ENCODE data around the gene DPP10.
"Not testable (repeated sequence)": the region's sequence is repeated elsewhere in the genome, so short reads cannot be mapped to it uniquely, and the experiment has no call there.

DPP10 gene

GRCh38 chr2:115414466-115414865 is 972.0 kb downstream of the DPP10 start:
- DNase-seq (ENCODE audit: low spot score) = no peak

GRCh38 chr2:115422004-115422634 is 979.7 kb downstream of the DPP10 start:
- DNase-seq (ENCODE audit: low spot score) = no peak

DNA sequence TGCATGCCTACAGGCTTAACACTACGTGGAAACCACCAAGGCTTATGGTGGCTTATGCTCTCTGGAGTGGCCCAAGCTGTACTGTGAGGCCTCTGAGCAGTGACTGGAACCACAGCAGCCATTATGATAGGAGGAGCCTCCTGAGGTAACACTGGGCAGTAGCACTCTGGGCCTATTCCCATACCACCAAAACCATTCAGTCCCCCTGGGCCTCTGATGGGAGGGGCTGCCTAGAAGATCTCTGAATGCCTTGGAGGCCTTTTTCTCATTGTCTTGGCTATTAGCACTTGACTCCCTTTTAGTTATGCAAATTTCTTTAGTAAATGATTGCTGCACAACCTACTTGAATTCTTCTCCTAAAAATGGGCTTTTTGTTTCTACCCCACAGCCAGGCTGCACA is 985.0 kb downstream of the DPP10 start:
- no peak for DNase-seq (ENCODE audit: low spot score)

DNA sequence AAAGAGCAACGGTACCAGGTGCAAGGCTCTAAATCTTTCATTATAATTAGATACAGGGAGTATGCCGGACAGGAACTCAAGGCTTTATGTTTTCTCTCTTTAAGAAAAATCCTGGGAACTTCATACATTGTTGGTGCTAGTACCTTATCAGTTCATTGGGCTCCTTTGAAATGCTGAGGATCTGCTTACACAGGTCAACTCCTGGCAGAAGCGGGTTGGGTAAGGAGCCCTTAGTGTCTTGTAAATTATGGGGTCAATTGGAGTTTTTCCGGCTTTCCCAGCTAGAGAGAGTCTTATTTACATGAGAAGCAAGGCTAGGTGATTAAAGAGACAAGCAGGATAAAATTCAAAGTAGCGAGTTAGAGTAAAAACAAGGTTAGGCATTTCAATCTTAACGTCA is 998.3 kb downstream of the DPP10 start:
- not testable (repeated sequence) for DNase-seq (ENCODE audit: low spot score)

DNA sequence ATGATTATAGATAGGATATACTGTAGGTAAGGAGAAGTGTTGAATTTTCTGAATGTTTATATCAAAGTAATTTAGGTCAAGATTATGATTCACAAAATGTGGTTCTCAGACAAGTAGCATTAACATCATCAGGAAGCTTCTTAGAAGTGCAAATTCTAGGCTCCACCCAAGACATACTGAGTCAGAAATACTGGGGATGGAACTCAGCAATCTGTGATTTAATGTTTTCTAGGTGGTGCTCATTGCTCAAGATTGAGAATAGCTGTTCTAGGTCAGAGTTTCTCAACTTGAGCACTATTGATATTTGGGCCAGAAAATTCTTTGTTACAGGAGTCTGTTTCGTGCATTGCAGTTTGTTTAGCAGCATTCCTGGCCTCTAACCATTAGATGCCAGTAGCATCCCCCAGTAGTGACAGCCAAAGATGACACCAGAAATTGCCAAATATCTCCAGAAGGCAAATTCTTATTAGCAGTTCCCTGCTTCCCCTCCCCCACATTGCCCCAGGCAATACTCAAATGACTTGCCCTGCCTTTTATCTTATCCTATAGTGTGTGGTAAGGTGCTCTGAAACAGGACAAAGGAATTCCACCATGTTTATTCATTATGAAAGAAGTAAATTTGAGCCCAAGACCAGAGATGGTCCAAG is 1001.2 kb downstream of the DPP10 start:
- no peak for DNase-seq (ENCODE audit: low spot score)

GRCh38 chr2:115460008-115460407 is 1017.6 kb downstream of the DPP10 start:
- DNase-seq (ENCODE audit: low spot score) = no peak

DNA sequence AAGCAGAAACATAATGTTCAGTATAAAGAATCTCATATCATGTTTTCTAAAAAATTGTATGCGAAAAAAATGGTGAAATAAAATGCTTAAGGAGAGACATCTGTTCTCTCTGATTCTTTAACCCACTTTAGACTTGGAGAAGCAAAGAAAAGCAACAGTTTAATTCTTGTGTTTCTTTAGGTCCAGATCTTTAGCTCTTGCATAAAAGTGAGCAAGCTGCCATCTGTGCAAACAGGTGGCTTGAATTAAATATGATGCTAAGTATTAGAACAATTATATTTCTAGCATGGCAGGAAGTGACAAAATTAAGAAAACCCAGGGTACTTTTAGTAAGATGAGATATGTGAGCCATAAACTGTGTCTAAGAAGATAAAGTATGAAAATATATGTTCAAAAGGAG is 1038.3 kb downstream of the DPP10 start:
- no peak for DNase-seq (ENCODE audit: low spot score)

GRCh38 chr2:115481842-115482241 is 1039.4 kb downstream of the DPP10 start:
- no peak for DNase-seq (ENCODE audit: low spot score)

GRCh38 chr2:115483666-115484065 is 1041.2 kb downstream of the DPP10 start:
- no peak for DNase-seq (ENCODE audit: low spot score)

GRCh38 chr2:115484486-115484885 is 1042.0 kb downstream of the DPP10 start:
- DNase-seq (ENCODE audit: low spot score) = no peak

DNA sequence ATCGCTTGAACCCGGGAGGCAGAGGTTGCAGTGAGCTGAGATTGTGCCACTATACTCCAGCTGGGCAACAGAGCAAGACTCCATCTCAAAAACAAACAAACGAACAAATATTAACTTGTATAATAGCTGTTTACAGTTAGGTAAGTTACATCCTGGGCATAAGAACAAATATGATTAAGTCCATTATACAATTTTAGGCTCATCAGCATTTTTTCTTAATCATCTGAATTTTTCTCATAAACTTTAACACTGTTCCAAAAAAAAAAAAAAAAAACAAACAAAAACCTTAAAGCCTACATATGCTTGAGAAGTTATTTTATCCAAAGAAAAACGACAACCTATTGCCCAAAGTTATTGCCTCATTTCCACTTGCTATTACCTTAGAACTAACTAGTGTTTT is 1042.5 kb downstream of the DPP10 start:
- DNase-seq (ENCODE audit: low spot score) = no peak

DNA sequence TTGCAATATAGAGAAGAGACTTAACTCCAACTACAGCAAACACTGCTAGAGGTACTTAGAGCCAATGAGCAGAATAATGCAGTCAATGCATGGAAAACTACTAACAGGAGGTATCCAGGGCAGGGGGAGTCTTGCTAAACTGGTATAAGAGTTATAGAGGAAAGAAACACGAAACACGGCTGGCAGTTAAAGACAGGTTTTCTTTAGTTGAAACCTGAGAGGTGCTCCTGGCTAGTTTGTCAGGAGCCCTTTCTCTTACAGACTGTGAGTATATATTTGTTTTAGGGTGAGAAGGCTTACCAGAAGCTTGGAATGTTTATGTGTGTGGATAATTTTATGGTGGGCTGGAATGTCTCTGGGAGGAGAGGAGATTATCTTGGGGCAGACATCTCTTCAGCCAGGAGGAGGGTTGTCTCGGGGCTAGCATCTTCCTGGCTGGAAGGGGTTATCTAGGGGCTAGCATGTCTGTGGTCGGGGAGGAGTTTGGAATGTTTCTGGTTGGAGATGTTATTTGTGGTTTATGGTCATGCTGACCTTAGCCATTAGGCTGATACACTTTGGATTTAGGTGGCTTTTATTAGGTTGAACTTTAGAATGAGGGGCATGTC is 1048.8 kb downstream of the DPP10 start:
- no peak for DNase-seq (ENCODE audit: low spot score)

GRCh38 chr2:115505331-115505730 is 1062.9 kb downstream of the DPP10 start:
- DNase-seq (ENCODE audit: low spot score) = no peak

DNA sequence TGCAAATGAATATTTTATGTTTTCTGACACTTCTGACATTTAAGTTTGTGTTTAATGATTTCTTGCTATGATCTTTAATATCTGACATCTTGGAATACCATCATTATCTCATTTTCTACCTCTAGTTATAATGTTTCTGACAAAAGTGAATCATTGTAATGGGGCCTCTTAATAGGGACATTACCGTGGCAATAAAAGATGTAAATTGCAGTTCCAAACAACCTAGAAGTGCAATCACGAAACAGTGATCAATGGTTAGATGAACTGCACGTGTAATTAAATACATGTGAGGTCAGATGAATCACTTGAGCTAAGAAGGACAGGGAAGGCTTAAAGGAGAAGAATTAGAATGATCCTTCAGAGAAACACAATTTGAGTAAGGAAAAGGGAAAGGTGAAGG is 1078.3 kb downstream of the DPP10 start:
- no peak for DNase-seq (ENCODE audit: low spot score)

- no peak for DNase-seq (ENCODE audit: low spot score)
Measured at GRCh38 chr2:115524452-115524851, 1082.0 kb downstream of the DPP10 start.

DNA sequence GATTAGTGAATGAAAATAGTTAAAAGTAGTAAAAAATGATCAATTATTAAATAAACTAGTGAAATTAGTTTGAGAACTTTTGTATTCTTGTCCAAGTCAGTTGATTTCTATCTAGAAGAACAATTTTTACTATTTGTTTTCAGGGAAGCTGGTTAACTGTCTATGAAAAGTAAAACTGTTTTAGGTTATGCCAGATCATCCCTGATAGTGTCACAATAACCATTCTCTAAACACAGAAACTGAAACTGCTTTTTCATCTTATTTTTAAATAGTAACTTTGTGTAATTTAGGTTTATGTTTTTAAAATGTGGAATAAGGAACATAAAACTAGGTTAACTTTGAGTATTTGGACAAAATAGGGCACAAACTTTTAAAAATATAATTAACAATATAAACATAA is 1087.2 kb downstream of the DPP10 start:
- DNase-seq (ENCODE audit: low spot score) = no peak

GRCh38 chr2:115533081-115533480 is 1090.6 kb downstream of the DPP10 start:
- DNase-seq (ENCODE audit: low spot score) = no peak

DNA sequence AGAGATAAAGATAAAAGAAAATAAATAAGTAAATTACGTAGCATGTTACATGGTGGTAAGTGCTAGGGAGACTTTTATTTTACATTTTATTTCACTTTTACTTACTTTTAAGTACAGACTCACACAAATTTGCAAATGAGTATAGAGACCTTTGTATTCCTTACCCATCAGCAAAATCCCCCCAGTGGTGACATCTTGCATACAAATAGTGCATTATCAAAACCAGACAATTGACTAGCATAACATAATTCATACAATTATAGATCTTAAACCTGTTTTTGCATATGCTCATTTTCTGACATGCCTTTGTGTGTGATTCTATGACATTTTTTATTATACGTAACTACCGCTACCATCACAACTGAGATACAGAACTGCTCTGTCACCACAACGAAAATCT is 1099.4 kb downstream of the DPP10 start:
- DNase-seq (ENCODE audit: low spot score) = no peak

DNA sequence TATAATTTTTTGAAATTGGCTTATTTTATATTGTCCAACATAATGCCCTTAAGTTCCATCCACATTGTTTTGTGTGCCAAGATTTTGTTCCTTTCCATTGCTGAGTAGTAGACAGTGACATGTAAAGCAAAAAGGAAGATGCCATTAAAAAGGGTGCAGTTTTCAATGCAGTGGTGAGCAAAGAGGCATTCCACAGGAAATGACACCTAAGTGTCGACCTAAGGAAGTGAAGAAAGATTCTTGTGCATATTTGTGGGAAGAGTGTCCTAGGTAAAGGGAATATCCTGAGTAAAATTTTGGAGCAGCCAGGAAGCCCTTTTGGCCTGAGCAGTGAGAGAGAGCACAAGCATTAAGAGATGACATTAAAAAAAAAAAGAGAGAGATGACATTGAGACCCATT is 1099.9 kb downstream of the DPP10 start:
- no peak for DNase-seq (ENCODE audit: low spot score)

DNA sequence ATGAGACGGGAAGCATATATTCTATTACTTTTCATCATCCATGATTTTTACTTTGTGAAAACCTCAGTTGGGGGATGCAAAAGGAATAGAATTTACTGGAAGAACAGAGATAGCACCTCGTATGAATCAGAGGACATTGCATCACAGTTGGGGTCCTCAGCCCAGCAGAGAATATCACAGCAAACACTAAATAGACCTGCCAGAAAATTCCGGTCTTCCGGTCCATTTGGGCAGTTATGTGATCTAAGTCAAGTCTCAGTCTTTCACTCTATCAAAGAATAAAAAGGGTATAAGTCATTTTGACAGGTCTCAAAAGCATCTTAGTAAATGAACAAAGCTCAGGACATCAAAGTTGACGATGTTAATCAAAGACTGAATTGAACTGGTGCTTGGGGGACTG is 1100.6 kb downstream of the DPP10 start:
- no peak for DNase-seq (ENCODE audit: low spot score)

DNA sequence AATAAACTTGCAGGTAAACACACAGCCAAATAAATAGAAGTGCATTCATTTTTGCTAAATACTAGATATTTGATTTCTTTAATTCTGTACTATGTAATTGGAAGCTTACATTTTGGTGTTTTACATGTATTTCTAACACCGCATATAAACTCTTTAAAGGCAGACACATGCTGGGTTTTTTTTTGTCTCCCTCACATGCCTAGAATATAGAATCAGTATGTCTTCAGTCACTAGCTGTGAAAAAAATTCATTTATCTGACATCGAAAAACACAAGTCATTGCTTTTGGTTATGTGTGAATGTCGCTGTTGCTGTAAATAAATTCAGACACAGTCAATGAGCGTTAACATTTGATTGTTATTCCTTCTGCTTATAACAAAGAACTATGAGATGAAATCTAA is 1101.0 kb downstream of the DPP10 start:
- no peak for DNase-seq (ENCODE audit: low spot score)

DNA sequence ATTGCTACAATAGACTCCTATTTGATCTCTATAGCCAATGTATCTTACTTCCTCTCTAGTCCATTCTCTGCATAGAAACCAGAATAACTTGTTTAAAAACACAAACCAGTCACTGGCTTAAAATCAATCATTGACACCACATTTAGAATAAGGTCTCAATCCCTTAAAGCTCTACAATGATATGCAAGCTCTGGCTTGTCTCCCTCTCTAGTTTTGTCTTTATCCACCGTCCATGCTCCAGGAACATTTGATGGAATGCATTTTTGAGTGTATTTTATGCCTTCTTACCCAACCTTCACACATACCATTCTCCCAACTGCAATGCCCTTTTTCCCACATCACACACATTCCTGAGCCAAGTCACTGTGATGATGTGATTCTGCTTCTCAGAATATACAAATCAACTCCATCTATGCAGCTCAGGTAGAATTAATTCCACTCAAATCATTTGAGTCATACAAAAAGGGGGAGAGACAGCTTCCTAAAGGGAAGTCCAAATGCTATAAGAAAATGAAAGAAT is 1107.2 kb downstream of the DPP10 start:
- DNase-seq (ENCODE audit: low spot score) = no peak

DNA sequence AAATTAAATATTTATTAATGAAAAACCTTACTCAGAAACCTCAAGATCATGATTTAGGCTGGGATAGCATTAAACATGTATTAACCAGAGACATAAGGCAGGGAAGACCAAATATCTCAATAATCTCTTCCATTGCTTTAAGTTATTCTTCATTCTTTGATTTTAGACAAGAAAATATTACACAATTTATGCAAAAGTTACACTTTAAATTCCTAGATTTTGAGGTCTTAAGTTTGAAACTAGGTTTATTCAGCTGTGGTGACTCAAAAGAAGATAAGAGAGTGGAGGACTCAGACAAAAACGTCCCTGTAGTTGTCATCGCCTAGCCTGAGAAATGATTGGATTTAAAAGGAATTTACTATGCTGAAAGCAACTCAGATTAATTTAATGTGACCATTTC is 1110.3 kb downstream of the DPP10 start:
- no peak for DNase-seq (ENCODE audit: low spot score)
